SK-N-DZ (cell line): ENCODE measurements around the gene FAM83B. TPM values are rescaled to one million over a fixed set of nuclear protein-coding genes. Genes with fewer than 3 reads are reported as not detected.
"Not testable (repeated sequence)": the region's sequence is repeated elsewhere in the genome, so short reads cannot be mapped to it uniquely, and the experiment has no call there.

ENCODE experiments used
- DNase-seq: peaks from one replicate; pipeline ENCODE4 v3.0.0-alpha.2; 2015; ENCODE audit warnings: low spot score
- polyA plus RNA-seq, 2 experiments: library from polyadenylated mRNA; depleted of rRNA; stranded (reverse); fragments of >200 nt; gene quantifications; 2 replicates each; pipeline ENCODE4 v1.2.3, GENCODE V29; 2014

The FAM83B gene, protein sequence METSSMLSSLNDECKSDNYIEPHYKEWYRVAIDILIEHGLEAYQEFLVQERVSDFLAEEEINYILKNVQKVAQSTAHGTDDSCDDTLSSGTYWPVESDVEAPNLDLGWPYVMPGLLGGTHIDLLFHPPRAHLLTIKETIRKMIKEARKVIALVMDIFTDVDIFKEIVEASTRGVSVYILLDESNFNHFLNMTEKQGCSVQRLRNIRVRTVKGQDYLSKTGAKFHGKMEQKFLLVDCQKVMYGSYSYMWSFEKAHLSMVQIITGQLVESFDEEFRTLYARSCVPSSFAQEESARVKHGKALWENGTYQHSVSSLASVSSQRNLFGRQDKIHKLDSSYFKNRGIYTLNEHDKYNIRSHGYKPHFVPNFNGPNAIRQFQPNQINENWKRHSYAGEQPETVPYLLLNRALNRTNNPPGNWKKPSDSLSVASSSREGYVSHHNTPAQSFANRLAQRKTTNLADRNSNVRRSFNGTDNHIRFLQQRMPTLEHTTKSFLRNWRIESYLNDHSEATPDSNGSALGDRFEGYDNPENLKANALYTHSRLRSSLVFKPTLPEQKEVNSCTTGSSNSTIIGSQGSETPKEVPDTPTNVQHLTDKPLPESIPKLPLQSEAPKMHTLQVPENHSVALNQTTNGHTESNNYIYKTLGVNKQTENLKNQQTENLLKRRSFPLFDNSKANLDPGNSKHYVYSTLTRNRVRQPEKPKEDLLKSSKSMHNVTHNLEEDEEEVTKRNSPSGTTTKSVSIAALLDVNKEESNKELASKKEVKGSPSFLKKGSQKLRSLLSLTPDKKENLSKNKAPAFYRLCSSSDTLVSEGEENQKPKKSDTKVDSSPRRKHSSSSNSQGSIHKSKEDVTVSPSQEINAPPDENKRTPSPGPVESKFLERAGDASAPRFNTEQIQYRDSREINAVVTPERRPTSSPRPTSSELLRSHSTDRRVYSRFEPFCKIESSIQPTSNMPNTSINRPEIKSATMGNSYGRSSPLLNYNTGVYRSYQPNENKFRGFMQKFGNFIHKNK
- not detected in 2 replicates for polyA plus RNA-seq (2014; cell fraction: cytosol; rRNA removed)
- polyA plus RNA-seq (2014; cell fraction: nucleus; rRNA removed), result not detected in 2 replicates

DNA sequence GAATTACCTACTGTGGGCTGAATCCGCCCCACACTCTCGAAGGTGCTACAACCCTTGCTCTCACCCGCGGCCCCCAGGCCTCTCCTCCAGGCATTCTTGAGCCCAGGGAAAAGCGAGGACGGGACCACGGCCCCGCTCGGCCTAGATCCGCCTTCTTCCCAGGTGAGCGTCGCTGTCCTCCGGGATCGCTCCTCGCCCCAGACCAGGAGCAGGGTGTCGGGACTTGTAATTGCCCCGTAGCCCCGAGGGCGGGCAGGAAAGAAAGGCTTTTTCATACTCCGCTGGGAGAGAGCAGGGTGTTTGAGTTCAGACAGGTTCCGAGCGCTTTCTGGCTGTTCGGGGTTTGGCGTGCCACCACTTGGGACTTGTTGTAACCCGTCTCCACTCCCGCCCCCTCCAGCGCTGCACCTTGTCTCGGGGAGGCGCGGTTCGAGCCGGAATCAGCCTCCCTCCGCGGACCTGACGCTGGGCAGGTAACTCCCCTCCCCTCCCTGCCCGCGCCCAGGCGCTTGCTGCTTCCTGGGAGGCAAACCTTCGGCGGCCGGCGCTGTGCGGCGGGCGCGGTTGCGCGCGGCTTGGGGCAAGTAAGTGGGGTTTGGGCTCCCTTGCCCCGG lies at the start of gene FAM83B:
FAM83B (plus strand) TSS at position 529 of the 614 bp plus-strand sequence. CDS start 23,476 bp downstream, outside the sequence.
- no peak for DNase-seq

GRCh38 chr6:54796918-54797317 lies 49.7 kb upstream of the FAM83B start:
- DNase-seq, result not testable (repeated sequence)

GRCh38 chr6:54800050-54800600 lies 46.4 kb upstream of the FAM83B start:
- DNase-seq, result no peak

DNA sequence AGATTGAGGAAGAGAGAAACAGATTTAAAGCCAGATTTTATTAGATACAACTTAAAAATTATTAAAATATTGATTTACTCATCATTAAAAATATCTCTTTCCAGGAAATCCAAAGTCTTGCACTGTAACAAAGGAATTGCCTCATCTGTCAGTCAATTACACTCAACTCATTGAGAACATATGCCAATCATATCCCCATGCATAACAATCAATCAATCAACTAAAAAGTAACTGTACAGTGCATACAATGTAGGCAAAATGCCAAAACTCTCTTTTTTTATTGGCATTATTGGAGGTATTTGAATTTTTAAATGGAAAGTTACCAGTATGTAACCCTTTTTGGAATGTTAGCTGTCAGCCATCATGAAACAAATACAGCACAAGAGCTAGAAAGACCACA lies 45.3 kb upstream of the FAM83B start:
- no peak for DNase-seq

- DNase-seq, result no peak
Observed at GRCh38 chr6:54801669-54802068, 44.9 kb upstream of the FAM83B start.

DNA sequence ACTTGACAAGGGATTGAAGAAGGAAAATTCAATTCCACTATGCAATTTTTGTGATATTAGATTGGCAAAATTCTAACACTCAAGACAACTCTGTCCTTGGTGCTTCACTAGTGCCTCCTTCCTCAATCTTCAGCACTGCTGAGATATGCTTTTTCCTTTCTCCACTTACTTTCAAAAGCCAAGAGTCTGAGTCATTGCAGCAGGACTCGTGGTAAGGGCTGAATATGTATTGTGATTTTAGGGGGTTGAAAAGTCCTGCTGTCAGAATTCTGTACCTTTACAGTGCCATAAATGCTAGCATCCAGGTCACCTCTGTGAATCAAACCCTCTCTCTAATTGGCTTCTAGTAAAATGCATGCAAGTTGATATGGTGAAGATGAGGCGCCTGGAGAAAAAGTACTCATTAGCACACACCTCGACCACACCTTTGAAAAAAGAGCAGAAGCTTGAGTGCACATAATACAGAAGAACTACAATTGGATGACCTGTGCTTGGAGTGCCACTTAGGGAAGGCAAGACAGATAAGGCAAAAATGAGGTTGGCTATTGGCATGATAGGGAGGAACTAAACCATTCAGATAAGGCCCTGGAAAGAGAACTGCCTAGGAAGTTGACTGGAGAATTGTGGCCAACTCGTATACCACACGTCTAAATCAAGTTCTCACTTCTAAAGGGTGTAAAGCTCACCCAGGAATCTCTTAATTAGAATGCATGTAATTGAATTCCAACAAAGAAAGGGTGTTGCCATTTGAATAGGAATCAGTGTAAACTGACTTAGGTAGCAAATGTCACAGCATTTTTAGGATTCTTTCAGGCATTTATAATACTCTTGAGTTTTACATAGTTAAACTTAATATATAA lies 43.6 kb upstream of the FAM83B start:
- no peak for DNase-seq

- DNase-seq, result no peak
Observed at GRCh38 chr6:54805077-54805476, 41.5 kb upstream of the FAM83B start.

GRCh38 chr6:54810147-54810546 lies 36.4 kb upstream of the FAM83B start:
- no peak for DNase-seq

- no peak for DNase-seq
Observed at GRCh38 chr6:54813892-54814291, 32.7 kb upstream of the FAM83B start.

GRCh38 chr6:54817236-54817635 lies 29.3 kb upstream of the FAM83B start:
- DNase-seq, result no peak

GRCh38 chr6:54817834-54818233 lies 28.7 kb upstream of the FAM83B start:
- DNase-seq, result no peak

DNA sequence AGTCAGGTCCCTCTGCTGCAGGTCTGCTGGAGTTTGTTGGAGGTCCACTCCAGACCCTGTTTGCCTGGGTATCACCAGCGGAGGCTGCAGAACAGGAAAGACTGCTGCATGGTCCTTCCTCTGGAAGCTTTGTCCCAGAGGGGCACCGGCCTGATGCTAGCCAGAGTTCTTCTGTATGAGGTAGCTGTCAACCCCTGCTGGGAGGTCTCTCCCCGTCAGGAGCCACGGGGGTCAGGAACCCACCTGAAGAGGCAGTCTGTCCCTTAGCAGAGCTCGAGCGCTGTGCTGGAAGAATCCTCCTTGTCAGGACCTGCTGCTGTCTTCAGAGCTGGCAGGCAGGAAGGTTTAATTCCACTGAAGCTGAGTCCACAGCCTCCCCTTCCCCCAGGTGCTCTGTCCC lies 22.3 kb upstream of the FAM83B start:
- DNase-seq, result not testable (repeated sequence)

DNA sequence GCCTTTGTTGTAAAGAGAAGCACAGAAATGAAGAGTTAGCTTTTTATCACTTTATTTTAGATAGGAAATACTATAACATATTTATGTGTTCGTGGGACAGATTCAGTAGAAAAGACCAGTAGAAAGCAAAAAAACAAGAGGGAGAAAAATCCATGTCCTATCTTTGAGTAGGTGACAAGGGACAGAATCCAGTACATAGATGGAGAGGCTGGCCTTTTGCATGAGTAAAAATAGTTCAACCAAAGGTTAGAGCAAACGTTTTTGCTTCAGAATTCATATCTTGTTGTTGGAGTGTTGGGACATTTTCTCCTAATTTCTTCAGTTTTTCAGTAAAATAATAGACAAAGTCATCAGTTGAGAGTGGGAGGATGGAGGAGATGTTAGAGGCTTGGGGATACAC lies 19.6 kb upstream of the FAM83B start:
- no peak for DNase-seq

DNA sequence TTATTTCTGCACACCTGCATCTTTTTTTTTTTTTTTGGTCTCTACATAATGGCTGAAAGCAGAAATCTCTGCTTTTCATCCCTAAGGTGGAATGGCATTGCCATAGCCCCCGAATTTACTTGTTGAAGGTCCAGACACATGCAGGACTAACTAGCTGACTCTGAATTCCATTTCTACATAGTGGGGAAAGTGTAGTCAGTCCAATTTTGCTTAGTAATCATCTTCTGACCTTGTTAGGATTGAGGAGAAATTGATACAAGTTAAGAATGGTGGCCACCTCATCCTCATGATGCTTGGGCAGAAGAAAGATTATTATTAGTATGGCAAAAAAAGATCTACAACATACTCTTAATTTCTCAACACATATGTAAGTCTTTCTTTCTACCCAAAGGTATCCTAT lies 16.4 kb upstream of the FAM83B start:
- no peak for DNase-seq

DNA sequence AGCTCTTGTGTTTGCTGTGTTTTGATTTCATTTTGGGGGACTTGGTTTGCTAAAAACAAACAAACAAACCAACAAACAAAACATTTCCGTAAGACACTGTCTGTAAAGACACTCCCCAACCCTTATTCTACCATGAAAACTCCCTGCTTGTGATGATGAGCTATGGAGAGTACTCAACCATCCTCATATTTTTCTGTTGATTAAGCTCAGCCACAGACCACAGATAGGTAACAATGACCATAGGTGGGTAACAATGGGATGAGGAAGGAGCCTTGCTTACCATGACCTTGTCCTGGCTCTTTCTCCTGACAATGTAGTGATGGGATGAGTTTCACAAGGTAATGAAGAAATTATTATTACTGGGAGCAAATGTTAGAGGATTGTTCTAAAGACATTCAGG lies 11.4 kb upstream of the FAM83B start:
- no peak for DNase-seq

- DNase-seq, result no peak
Observed at GRCh38 chr6:54846857-54847674, 495 bp downstream of the FAM83B start.

DNA sequence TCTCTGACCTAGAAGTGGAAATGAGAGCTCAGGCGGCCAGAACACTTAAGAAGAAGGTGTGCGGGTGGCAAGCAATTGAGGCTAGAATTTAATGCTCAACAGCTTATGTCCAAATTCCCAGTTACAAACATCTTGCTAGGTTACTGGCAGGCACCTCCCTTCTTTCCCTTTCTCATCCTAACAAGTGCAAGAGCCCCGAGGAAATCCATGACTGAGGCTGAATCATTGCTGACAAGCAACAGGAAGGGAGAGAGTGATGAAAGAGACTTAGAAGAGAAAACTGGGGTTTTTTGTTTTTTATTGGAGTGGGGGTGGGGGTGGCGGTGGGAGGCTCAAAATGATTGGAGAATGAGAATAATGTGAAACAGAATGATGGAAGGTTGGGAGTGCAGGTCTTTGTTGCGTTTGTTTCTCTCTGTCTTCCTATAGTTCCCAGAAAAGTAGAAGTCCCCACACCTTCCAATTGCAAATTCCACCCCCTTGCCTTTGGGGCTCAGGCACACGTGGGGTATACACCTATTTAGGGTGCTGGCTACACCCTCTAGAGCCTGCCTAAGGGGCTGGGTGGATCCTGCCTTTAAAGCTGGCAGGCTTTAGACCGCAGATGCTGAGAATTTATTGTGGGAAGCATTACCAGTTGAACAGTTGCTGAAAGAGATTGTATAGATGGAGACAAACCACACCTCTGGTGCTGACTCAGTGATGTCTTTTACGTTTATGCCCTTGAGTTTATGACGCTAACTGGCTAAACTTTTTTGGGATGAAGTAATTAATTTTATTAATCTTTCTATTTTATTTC lies 1.4 kb downstream of the FAM83B start:
- DNase-seq, result no peak

DNA sequence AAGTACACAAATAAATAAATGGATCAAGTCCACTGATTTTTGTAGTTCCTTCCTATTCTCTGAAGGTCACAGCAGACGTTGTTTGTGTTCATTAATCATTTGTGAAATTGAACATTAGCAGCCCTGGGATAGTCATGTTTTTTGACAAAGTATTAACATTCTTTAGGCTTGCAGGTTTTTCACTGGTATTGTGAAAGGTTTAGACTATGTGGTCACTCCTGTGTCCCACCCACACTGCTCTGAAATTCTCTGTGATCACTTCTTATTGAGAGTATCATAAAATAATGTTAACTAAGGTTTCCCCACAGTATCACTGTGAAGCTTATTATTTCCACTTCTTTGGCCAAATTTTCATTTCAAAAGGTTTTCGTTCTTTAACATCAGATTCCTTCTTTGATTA lies 3.5 kb downstream of the FAM83B start:
- DNase-seq, result no peak

GRCh38 chr6:54856129-54856528 lies 9.6 kb downstream of the FAM83B start:
- DNase-seq, result no peak
